GM12878 (cell line): ENCODE data around the gene LBHD1. TPM values are rescaled to one million over a fixed set of nuclear protein-coding genes. Genes with fewer than 3 reads are reported as not detected.

Experiments
- ATAC-seq: fragments of 200-7000 bp; cut with Tn5 transposase; 3 replicates; pipeline ENCODE4 v1.9.1; 2020; ENCODE audit warnings: mild to moderate bottlenecking, moderate library complexity
- BruUV-seq: library from RNA; stranded (reverse); fragments of 400-500 nt; replicated peaks from 2 replicates; lab custom pipeline; 2021; lab: Mats Ljungman, UMichigan
- CTCF ChIA-PET: fragments of 300-600 bp; sonication (Branson Sonifier 250); formaldehyde crosslinking; extraction: SDS; loops from one replicate; lab custom pipeline; 2021; ENCODE audit warnings: inconsistent platforms; lab: Yijun Ruan, JAX
- POLR2A ChIA-PET: fragments of 350-600 bp; formaldehyde crosslinking; extraction: SDS; loops from one replicate; lab custom pipeline; 2021; ENCODE audit warnings: inconsistent platforms; lab: Charles Lee
- RAD21 ChIA-PET: fragments of 300-600 bp; sonication (Branson Sonifier 250); formaldehyde crosslinking; loops from one replicate; lab custom pipeline; 2023; ENCODE audit warnings: antibody characterized with exemption; ENCODE audit not compliant: unreplicated experiment; lab: Charles Lee
- SMC1A ChIA-PET: fragments of 300-600 bp; sonication (Branson Sonifier 250); formaldehyde crosslinking; loops from one replicate; lab custom pipeline; 2023; ENCODE audit not compliant: unreplicated experiment, uncharacterized antibody; lab: Charles Lee
- DNase-seq: peaks from one replicate; pipeline ENCODE4 v3.0.0-alpha.2; 2011; ENCODE audit warnings: low read depth, low spot score
- FAIRE-seq: peaks from 3 replicates; lab custom pipeline; 2011; peaks lifted over from hg19 to GRCh38; lab: Jason Lieb, UNC
- H2AFZ ChIP-seq: 2 replicates; pipeline ENCODE4 v1.6.0; 2011; ENCODE audit warnings: low read depth, low read length, control low read depth; ENCODE audit not compliant: control insufficient read depth
- H3K27ac ChIP-seq: 2 replicates; pipeline ENCODE4 v1.5.1; 2011; ENCODE audit warnings: control low read depth; ENCODE audit not compliant: control insufficient read depth, insufficient read depth
- H3K27me3 ChIP-seq, 2 experiments: replicated peaks in 1 of 2; 2 replicates each; pipeline versions ENCODE4 v1.6.0 to v1.6.1; 2011; ENCODE audit warnings: low read length in 1 of 2; ENCODE audit not compliant: control insufficient read depth in 2 of 2, insufficient read depth in 2 of 2
- H3K36me3 ChIP-seq, 2 experiments: 2 replicates each; pipeline ENCODE4 v1.5.1; 2011; ENCODE audit warnings: low read length in 1 of 2; ENCODE audit not compliant: control insufficient read depth in 2 of 2, insufficient read depth in 2 of 2
- H3K4me1 ChIP-seq: 2 replicates; pipeline ENCODE4 v1.6.1; 2011; ENCODE audit warnings: mild to moderate bottlenecking, low read length, moderate library complexity, mixed read lengths; ENCODE audit not compliant: control insufficient read depth, insufficient read depth
- H3K4me2 ChIP-seq: 2 replicates; pipeline ENCODE4 v1.6.0; 2011; ENCODE audit warnings: control low read depth; ENCODE audit not compliant: control insufficient read depth, insufficient read depth
- H3K4me3 ChIP-seq: fragments of 200-600 bp; sonication (generic); 2 replicates; pipeline ENCODE4 v1.5.1; 2016
- H3K79me2 ChIP-seq: 2 replicates; pipeline ENCODE4 v1.6.0; 2011; ENCODE audit warnings: low read length; ENCODE audit not compliant: control insufficient read depth, insufficient read depth
- H3K9ac ChIP-seq: 2 replicates; pipeline ENCODE4 v1.8.0; 2011; ENCODE audit warnings: low read length, control low read depth, mixed read lengths; ENCODE audit not compliant: control insufficient read depth, insufficient read depth
- H3K9me3 ChIP-seq: replicated peaks from 3 replicates; pipeline ENCODE4 v1.5.1; 2011; ENCODE audit warnings: mild to moderate bottlenecking, low read length; ENCODE audit not compliant: control insufficient read depth, insufficient read depth
- H4K20me1 ChIP-seq: 2 replicates; pipeline ENCODE4 v1.6.0; 2011; ENCODE audit not compliant: control insufficient read depth, insufficient read depth
- ASH2L ChIP-seq: fragments of 300-600, 200-600 bp; sonication (generic); IDR thresholded peaks from 2 replicates; pipeline ENCODE4 v1.6.1; 2017; ENCODE audit warnings: low read depth, mild to moderate bottlenecking, borderline replicate concordance
- BACH1 ChIP-seq: fragments of 450-650 bp; IDR thresholded peaks from 2 replicates; pipeline ENCODE4 v1.6.1; 2017; ENCODE audit warnings: mild to moderate bottlenecking, borderline replicate concordance
- BCLAF1 ChIP-seq: fragments of 450-650 bp; IDR thresholded peaks from 2 replicates; pipeline ENCODE4 v1.6.1; 2017; ENCODE audit warnings: antibody characterized with exemption, mild to moderate bottlenecking, moderate library complexity
- CBX5 ChIP-seq: sonication (generic); IDR thresholded peaks from 2 replicates; pipeline ENCODE4 v1.6.1; 2016; ENCODE audit warnings: low read depth, moderate library complexity, mild to moderate bottlenecking, inconsistent platforms
- CHD2 ChIP-seq: IDR thresholded peaks from 2 replicates; pipeline ENCODE4 v1.6.1; 2011; ENCODE audit warnings: low read depth, low read length, improper control_type of control experiment, borderline replicate concordance
- EP300 ChIP-seq, 2 experiments: fragments of 150-350 bp in 1 of 2; IDR thresholded peaks; 2 replicates each; pipeline ENCODE4 v1.6.1; 2011 to 2012; ENCODE audit warnings: low read depth in 2 of 2, low read length in 2 of 2, borderline replicate concordance in 1 of 2, improper control_type of control experiment in 1 of 2, inconsistent platforms in 1 of 2; ENCODE audit not compliant: control insufficient read depth in 1 of 2
- HDGF ChIP-seq: fragments of 450-650 bp; IDR thresholded peaks from 2 replicates; pipeline ENCODE4 v1.6.1; 2016; ENCODE audit warnings: antibody characterized with exemption
- IKZF1 ChIP-seq: fragments of 450-650 bp; conservative IDR thresholded peaks from 2 replicates; pipeline ENCODE4 v1.6.1; 2017; ENCODE audit warnings: antibody characterized with exemption, mild to moderate bottlenecking
- KDM1A ChIP-seq: fragments of 200-600 bp; sonication (generic); IDR thresholded peaks from 2 replicates; pipeline ENCODE4 v1.6.1; 2016; ENCODE audit warnings: borderline replicate concordance
- LARP7 ChIP-seq: fragments of 450-650 bp; IDR thresholded peaks from 2 replicates; pipeline ENCODE4 v1.6.1; 2017; ENCODE audit warnings: mild to moderate bottlenecking
- NR2C1 ChIP-seq: fragments of 450-650 bp; IDR thresholded peaks from 2 replicates; pipeline ENCODE4 v1.6.1; 2017; ENCODE audit warnings: antibody characterized with exemption, mild to moderate bottlenecking, moderate library complexity
- PAX5 ChIP-seq: IDR thresholded peaks from 2 replicates; pipeline ENCODE4 v1.6.1; 2011; ENCODE audit warnings: low read depth, low read length, borderline replicate concordance
- POU2F2 ChIP-seq: IDR thresholded peaks from 3 replicates; pipeline ENCODE4 v1.6.1; 2011; ENCODE audit warnings: low read depth, mild to moderate bottlenecking, low read length, borderline replicate concordance
- RB1 ChIP-seq: fragments of 450-650 bp; formaldehyde crosslinking; IDR thresholded peaks from 2 replicates; pipeline ENCODE4 v1.6.1; 2017; ENCODE audit warnings: mild to moderate bottlenecking, borderline replicate concordance
- SIN3A ChIP-seq: IDR thresholded peaks from 2 replicates; pipeline ENCODE4 v1.6.1; 2012; ENCODE audit warnings: low read depth, low read length, improper control_type of control experiment
- TARDBP ChIP-seq: IDR thresholded peaks from 2 replicates; pipeline ENCODE4 v1.6.1; 2016; ENCODE audit warnings: borderline replicate concordance
- TBL1XR1 ChIP-seq: IDR thresholded peaks from 2 replicates; pipeline ENCODE4 v1.6.1; 2012; ENCODE audit warnings: low read depth, low read length, improper control_type of control experiment
- WGBS: methylation state at CpG from one replicate; pipeline ENCODE4 v1.1.6; 2016; ENCODE audit warnings: low lambda C conversion rate; ENCODE audit not compliant: insufficient replicate concordance, insufficient coverage; ENCODE audit errors: missing lambda C conversion rate; 5-methylcytosine and 5-hydroxymethylcytosine counted together
- in situ Hi-C: fragments of 300-500 bp; cut with MboI; formaldehyde crosslinking; loops from 9 replicates; pipeline ENCODE4 v1.14.3; 2018; ENCODE audit warnings: mixed read lengths
- intact Hi-C: fragments of 100-400 bp; cut with micrococcal nuclease; formaldehyde crosslinking; loops from one replicate; pipeline ENCODE4 v1.14.2; 2022; ENCODE audit not compliant: unreplicated experiment
- polyA plus RNA-seq, 11 experiments: library from polyadenylated mRNA; depleted of rRNA in 4 of 11; unstranded in 6 of 11; stranded (reverse) in 5 of 11; fragments of >200 nt; fragmentation: Nextera tagmentation in 4 of 11; fragmentation: Illumina TruSeq in 1 of 11; extraction: Ambion mirVana in 4 of 11; extraction: Trizol in 1 of 11; gene quantifications; 1 replicate in 1 of 11; 2 replicates in 10 of 11; pipeline versions ENCODE4 v1.2.1 to v1.2.3, GENCODE V29; 2011 to 2016; ENCODE audit warnings: inconsistent platforms in 2 of 11, missing spikeins in 2 of 11, low read depth in 1 of 11
- total RNA-seq, 4 experiments: library from RNA; depleted of rRNA in 3 of 4; stranded (reverse); fragments of >200 nt in 3 of 4; fragmentation: Illumina TruSeq in 1 of 4; extraction: Trizol in 1 of 4; gene quantifications; 2 replicates each; pipeline versions ENCODE4 v1.2.1 to v1.2.3, GENCODE V29; 2013 to 2021
- TF ChIP-seq, protein P1 (sequence below): IDR thresholded peaks from 2 replicates; pipeline ENCODE4 v1.6.1; 2012; ENCODE audit warnings: low read length, inconsistent platforms

LBHD1 gene
- total and polyA plus RNA-seq, 10 of the 15 experiments (the other 5 are each of a cell fraction or from before 2014, with no cell fraction given), result 0.79 to 12.0 (median 7.6) TPM

GRCh38 chr11:62678770-62679696 lies 7.0 kb upstream of the LBHD1 start, which contains the start of gene UBXN1:
Gene UBXN1, minus strand, starts transcription at chr11:62679073. Its CDS starts 150 bp downstream, at chr11:62678923.
- intact Hi-C loops, result no loop called here
- CTCF ChIA-PET, result interaction anchor here (1.0 to 2.9 kb wide), 6 partner anchors 11 to 284 kb away, joined by 3 to 24 read pairs (median 6); no protein-coding TSS in a partner anchor
- H3K9ac ChIP-seq, result peak within 1 kb of the TSS; percentile 94
- FAIRE-seq (peak; percentile 84), DNase-seq (no peak), ATAC-seq (peak; percentile 90)
- H3K27ac ChIP-seq, result peak within 1 kb of the TSS; percentile 94
- H3K27me3 ChIP-seq, result no peaks in the 10 kb centered on the region
- peak within 1 kb of the TSS; percentile 89 for H3K4me3 ChIP-seq
- BruUV-seq, result TSS peak; percentile 88
- in situ Hi-C loops, result no loop called here
- H3K36me3 ChIP-seq, result peaks cover 0 to 10% of the 10 kb centered on the region in 2 experiments; a peak in 1 of 4 replicates
- 9% methylated on average over 54 of the region's 55 CpGs for WGBS
- H4K20me1 ChIP-seq, result no peaks in the 10 kb centered on the region; the same call in 1 of the 2 replicates
- H3K4me2 ChIP-seq, result peak within 1 kb of the TSS; percentile 77
- POLR2A ChIA-PET, result interaction anchor here (0.6 to 9.7 kb wide), 9 partner anchors 9 to 175 kb away, joined by 3 to 83 read pairs (median 4); partner anchors contain the start of genes C11orf98, CSKMT, EEF1G and HNRNPUL2
- RAD21 ChIA-PET, result interaction anchor here (0.6 to 1.9 kb wide), 5 partner anchors 14 to 254 kb away, joined by 3 to 8 read pairs (median 4); partner anchors contain the start of genes C11orf98, CSKMT and INTS5
- H2AFZ ChIP-seq, result peak within 1 kb of the TSS; percentile 78
- H3K9me3 ChIP-seq, result no peaks in the 10 kb centered on the region
- H3K79me2 ChIP-seq, result peaks cover 20% of the 10 kb centered on the region
- H3K4me1 ChIP-seq, result peaks cover 11% of the 10 kb centered on the region
- SMC1A ChIA-PET, result interaction anchor here (1.0 to 1.6 kb wide), 2 partner anchors 13 to 79 kb away, joined by 3 read pairs; no protein-coding TSS in a partner anchor
- TF ChIP-seq PAX5 (no peak), SIN3A (peak; percentile 68; the same call in 1 of the 2 replicates), CBX5 (no peak), HDGF (no peak), NR2C1 (peak; percentile 64), RB1 (peak; percentile 70; the same call in 1 of the 2 replicates), ASH2L (0 out of 2 replicates have a peak, but pooled peaks have one; percentile 68), EP300 (IDR thresholded peaks at IDR 0.05; ENCODE audit: borderline replicate concordance in 1 of 2, control insufficient read depth in 1 of 2, low read depth in 2 of 2, low read length in 2 of 2) (peak in 1 of 2 experiments; percentile 42; a peak in 1 of 4 replicates), CHD2 (0 out of 2 replicates have a peak, but pooled peaks have one; percentile 10), IKZF1 (peak; percentile 90), BCLAF1 (no peak), KDM1A (no peak), TBL1XR1 (no peak), POU2F2 (peak; percentile 75), LARP7 (peak; percentile 81), TARDBP (no peak), BACH1 (peak; percentile 55; the same call in 1 of the 2 replicates)
- TF ChIP-seq, protein P1, sequence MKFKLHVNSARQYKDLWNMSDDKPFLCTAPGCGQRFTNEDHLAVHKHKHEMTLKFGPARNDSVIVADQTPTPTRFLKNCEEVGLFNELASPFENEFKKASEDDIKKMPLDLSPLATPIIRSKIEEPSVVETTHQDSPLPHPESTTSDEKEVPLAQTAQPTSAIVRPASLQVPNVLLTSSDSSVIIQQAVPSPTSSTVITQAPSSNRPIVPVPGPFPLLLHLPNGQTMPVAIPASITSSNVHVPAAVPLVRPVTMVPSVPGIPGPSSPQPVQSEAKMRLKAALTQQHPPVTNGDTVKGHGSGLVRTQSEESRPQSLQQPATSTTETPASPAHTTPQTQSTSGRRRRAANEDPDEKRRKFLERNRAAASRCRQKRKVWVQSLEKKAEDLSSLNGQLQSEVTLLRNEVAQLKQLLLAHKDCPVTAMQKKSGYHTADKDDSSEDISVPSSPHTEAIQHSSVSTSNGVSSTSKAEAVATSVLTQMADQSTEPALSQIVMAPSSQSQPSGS, result no peak
